Mesenteric fat pad (tissue), 1 donor: Measurements from ENCODE around the gene CTXND1. TPM values are rescaled to one million over a fixed set of nuclear protein-coding genes. Genes with fewer than 3 reads are reported as not detected.
"Not testable (repeated sequence)": the region's sequence is repeated elsewhere in the genome, so short reads cannot be mapped to it uniquely, and the experiment has no call there.

Source experiments
- DNase-seq: peaks from one replicate; pipeline ENCODE4 v3.0.0-alpha.2; 2020; ENCODE audit warnings: low spot score
- long read RNA-seq: library from polyadenylated mRNA; unstranded; transcript quantifications from one replicate; pipeline ENCODE4 v2.0.0, GENCODE V29; 2020
- total RNA-seq: library from RNA; stranded (reverse); fragmentation: NEBNext Ultra II Directional; extraction: Animal tissue kit (Norgen Biotek cat#: 25700); gene quantifications from one replicate; pipeline ENCODE4 v1.2.1, GENCODE V29; 2021
- donor health status: DM: yes; HTN: yes; CAD: no.

The CTXND1 gene
- total RNA-seq = not detected
- long read RNA-seq = 0 reads

DNA sequence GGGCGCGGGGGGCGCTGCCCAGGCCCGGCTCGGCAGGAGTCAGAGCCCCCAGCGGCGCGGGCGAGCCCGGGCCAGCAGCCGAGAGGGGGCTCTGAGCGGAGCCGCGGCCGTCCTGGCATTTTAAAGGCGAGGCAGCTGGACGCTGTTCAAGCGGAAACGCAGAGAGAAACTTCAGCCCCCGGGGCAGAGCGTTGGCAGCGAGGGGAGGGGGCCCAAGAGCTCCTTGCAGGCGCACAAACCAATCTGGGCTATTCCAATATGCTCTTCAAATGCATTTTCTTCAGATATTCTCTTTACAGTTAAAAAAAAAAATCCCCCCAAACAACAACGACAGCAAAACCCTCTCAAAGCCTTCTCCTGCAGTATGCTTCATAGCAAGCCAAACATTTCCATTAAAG is at the start of gene CTXND1:
Gene CTXND1, minus strand, starts transcription at position 93 of the 398 bp plus-strand sequence. CDS start 50,264 bp downstream, outside the sequence.
- no peak for DNase-seq

DNA sequence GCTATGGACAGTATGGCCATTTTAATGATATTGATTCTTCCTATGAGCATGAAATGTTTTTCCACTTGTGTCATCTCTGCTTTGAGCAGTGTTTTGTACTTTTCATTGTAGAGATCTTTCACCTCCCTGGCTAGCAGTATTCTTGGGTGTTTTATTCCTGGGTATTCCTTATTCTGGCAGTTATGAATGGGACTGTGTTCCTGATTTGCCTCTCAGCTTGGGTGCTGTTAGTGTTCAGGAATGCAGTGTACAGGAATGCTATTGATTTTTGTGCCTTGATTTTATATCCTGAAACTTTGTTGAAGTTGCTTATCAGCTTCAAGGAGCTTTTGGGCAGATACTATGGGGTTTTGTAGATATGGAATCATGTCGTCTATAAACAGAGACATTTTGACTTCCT is 49.5 kb upstream of the CTXND1 start:
- DNase-seq = no peak

DNA sequence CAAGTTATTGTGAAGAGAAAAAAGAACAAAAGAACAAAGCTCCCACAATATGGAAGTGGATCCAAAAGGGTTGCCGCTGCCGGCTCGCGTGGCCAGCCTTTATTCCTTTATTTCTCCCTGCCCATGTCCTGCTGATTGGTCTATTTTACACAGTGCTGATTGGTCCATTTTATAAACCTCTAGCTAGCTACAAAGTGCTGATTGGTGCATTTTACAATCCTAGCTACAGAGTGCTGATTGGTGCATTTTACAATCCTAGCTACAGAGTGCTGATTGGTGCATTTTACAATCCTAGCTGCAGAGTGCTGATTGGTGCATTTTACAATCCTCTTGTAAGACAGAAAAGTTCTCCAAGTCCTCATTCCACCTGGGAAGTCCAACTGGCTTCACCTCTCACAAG is 43.8 kb upstream of the CTXND1 start:
- not testable (repeated sequence) for DNase-seq

DNA sequence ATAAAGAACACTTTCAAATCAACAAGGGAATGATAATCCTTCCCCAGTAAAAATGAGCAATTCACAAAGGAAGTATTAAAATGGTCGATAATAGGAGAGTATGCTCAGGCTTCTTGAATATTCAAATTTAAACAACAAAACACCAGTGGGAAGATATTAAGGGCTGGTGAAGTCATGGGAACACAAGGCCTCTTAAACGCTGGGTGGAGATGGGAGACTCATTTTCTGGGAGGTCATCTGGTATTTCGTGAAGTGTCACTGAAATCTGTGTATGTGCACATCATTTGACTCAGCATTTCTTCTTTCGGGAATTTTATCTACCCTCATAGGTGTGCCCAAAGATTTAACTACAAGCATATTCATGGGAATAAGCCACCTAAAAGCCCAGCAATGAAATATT is 40.1 kb upstream of the CTXND1 start:
- DNase-seq = no peak

DNA sequence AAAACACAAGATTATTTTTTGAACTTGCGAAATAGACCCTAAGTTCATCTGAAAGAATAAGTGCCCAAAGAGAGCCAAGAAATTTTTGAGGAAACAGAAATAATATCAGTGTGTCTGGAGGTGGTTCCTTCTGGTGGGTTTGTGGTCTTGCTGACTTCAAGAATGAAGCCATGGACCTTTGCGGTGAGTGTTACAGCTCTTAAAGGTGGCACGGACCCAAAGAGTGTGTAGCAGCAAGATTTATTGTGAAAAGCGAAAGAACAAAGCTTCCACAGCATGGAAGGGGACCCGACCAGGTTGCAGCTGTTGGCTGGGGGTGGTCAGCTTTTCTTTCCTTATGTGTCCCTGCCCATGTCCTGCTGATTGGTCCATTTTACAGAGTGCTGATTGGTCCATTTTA is 38.9 kb upstream of the CTXND1 start:
- not testable (repeated sequence) for DNase-seq

DNA sequence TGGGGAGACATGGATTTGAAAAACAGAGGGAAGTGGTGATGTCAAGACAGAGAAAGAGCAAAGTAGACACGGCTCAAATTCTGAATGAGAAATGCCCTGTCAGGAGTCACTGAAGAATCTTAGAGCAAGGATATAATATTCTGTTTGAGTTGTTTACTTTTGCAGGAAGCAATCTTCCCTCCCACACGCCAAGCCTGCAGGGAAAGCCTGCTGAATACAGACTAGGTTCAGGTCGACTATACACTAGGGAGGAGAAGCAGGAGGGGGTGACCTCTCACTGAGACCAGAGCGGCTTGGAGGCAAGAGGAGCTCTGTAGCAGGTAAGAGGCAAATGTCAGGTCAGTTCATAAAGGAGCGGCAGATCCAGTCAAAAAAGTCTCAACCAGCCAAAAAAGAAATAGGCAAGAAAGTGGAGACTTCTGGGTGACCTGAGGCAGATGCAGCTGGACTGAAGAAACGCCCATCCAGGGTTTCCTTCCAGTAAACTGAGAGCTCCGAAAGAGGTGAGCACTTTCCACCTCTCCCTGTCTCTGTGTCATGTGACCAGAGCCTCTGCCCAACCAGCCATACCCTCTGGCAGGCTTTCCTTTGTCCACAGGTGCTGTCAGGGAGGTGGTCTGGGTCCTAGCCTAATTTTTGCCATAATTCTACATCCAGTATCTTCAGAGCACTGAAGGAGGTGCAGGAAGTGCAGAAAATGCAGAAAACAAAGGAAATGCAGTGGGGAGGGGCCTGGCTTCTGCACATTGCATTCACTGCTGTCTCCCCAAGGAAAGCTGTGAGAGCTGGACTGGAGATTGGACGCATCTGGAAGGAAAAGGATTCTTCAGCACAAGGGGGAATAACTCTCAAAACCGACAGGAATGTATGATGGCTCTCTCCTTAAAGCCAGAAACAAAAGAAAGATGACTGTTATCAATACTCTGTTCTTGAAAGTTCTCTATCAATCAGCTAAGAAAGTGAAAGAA is 37.8 kb upstream of the CTXND1 start:
- DNase-seq = no peak

DNA sequence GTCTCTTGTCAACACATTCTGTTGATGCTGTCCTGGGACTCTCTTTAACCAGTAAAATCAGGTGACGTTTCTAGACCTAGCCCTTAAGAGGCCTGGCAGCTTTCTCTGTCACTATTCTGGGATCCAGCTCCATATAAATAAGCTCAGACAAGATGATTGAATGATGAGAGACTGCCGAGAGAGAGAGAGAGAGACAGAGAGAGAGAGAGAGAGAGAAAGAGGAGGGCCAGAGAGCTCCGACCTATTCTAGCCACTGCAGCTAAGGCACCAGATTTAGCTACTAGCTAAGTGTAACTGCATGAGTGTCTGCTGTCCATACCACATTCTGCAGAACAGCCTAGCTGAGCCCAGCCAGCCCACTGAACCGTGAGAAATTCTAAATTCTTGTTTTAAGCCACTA is 36.1 kb upstream of the CTXND1 start:
- DNase-seq = no peak

DNA sequence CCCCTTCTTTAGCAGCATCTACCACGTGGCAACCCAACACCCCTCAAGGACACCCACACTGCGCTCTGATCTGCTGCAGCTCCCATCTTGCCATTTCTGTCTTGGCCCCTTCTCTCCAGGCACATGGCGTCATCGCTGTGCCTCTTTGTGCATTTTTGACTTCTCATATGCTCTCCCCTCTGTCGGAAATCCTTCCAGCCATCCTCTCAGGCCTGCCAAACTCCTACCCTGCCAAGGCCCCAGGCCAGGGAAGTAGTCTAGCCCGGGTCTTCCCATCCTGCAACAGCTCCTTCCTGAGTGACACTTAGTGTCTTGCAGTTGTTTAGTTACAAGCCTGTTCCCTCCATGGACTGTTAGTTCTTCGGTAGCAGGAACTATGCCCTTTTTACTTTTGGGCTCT is 34.0 kb upstream of the CTXND1 start:
- DNase-seq = no peak

DNA sequence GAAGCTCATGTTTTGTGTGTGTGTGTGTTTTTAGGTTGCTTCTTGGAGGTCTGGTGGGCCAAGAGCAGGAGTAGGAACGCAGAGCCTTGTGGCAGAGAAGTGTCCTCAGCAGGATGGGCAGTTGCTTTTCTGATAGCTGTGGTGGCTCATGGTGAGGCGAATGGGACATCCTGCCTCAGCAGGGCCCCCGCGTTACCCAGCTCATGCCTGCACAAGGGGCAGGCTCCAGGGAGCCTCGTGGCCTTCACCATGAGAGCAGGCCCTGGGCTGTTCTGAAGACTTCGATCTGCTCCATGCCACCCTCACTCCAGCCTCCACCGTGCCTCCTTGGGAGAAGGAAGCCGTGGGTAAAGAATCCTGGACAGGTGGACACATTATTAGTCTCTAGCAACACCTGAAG is 33.4 kb upstream of the CTXND1 start:
- DNase-seq = no peak

DNA sequence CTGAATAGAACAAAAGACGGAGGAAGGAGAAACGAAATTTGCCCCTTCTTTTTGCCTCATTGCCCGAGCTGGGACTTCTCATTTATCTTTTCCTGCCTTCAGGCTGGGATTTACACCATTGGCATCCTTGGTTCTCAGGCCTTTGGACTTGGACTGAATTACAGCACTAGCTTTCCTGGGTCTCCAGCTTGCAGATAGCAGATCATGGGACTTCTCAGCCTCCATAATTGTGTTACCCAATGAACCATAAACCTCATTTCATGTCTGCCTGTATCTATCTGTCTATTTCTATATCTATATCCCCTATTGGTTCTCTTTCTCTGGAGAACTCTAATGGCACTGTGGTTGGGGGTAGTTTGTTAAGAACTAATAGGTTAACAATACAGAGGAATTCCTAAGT is 31.5 kb upstream of the CTXND1 start:
- DNase-seq = no peak

DNA sequence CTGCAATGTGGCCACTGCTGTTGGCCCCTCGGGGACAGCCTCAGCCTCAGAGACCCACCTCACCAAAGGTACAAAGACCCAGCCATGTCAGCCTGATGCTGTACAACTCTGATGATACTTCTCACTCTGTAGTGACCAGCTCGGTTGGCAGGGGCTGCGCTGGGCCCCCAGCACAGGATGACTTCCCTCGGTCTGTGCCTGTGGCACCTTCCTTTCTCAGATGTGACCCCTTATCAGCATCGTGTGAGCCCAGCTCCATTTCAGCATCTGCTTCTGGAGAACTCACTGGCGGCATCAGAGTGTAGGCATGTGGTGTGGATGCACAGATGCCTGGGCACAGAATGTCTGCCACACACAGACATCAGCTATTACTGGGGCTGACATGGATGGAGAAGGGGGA is 25.1 kb upstream of the CTXND1 start:
- no peak for DNase-seq

DNA sequence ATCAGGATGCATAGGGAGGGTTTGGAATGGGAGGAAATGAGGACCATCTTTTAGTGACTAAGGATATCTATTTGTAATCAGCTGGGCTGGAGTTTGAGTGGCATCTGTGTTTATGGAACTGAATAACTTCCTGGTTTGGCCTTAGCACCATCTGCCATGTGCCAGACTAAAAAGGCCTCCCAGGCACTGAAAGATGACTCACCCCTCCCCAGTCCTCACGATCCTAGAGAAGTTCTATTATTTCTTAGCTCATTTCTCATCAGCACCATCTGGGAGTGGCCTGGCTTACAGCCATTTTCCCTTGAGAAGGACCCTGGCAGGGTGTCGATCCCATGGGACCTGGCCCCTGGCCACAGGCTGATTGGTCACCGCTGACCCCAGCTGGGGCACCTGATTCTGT is 23.9 kb upstream of the CTXND1 start:
- DNase-seq = no peak

DNA sequence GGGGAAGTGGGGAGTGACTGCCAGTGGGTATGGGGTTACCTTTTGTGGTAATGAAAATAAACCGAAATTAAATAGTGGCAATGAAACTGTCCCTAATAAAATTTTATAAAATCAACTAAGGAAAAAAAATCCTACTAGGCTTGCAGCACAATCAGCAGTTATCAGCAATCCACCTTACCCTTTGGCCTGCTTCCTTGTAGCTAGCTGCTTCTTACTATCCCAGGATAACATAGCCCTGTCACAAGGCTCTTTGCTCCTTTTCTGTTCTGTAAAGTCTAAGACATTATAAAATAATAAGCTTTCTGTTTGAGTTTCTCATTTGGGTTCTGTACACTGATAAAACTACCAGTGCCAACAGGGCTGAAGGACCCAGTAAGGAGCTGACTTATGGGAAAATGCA is 23.0 kb upstream of the CTXND1 start:
- no peak for DNase-seq

DNA sequence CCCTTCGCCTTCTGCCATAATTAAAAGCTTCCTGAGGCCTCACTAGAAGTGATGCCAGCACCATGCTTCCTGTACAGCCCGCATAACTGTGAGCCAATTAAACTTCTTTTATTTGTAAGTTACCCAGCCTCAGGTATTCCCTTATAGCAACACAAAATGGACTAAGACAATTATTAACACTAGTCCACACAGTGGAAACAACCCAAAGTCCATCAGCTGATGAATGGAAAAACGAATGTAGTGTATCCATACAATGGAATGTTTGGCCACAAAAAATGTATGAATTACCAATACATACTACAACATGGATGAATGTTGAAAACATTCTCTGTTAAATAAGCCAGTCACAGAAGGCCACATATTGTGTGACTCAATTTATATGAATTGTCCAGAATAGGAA is 22.5 kb upstream of the CTXND1 start:
- no peak for DNase-seq

DNA sequence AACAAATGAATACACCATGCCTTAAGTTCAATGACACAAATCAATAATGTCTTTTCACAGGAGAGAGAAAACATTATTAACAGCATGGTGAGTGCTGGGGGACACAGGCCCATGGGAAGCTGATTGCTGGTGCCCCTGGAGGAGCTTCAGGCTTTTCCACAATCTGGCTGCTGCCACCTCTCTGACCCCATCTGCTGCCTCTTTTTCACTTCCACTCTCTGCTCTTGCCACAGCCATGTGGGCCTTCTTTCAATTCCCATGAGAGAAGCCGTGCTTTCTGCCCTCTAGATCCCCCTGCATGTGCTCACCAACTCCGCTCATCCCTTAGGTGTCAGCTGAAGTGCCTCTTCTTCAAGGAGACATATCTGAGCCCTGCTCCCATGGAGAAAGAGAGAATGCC is 21.0 kb upstream of the CTXND1 start:
- no peak for DNase-seq

DNA sequence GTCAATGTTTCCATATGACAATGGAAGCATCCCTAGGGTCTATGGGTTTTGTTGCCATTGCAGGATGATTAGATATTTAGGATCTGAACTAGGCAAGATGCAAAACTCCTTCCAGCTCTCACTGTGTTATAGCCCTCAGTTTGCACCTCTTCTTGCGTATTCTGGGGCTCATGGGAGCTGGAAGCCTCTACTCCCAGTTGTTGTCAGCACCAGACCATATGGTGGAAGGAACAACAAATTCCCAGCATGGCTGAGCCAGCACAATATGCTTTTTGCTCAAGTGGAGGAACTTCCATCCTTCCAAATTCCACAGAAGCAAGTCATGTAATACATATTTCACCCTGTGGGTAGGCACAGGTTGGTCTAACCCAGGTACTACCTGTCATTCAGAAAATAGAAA is 18.5 kb upstream of the CTXND1 start:
- no peak for DNase-seq

DNA sequence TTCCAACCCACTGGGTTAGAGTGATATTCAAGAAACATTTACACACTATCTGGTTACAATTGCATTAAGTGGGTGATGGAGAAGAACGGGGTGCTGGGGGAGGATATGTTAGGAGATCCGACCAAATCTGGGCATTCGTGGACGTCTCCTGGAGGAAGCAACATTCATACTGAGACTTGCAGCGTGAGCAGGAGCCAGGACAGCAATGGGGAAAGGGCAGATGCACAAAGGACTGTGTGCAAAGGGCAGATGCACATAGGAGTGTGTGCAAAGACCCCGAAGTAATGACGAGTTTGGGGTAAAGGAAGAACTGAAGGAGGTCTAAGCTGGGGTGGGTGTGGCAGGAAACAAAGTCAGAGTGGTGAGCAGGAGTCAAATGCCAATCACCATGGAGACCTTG is 16.1 kb upstream of the CTXND1 start:
- no peak for DNase-seq

DNA sequence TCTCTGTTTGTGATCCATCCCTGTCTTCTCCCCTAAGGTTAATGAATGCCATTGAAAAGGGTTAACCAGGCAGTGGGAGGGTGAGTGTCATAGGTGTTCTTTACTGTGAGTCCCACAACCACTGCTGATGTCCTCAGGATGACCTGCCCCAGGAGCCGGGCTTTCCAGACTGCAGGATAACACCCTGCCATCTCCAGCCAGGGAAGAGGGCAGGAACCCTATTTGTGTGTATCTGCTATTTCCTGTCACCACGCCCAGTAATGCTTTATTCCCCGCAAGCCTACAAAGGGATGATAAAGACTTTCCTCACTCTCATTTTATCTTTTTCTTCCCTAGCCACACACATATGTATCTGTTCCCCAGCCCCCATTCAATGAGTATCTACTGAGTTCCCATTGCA is 15.6 kb upstream of the CTXND1 start:
- DNase-seq = no peak

DNA sequence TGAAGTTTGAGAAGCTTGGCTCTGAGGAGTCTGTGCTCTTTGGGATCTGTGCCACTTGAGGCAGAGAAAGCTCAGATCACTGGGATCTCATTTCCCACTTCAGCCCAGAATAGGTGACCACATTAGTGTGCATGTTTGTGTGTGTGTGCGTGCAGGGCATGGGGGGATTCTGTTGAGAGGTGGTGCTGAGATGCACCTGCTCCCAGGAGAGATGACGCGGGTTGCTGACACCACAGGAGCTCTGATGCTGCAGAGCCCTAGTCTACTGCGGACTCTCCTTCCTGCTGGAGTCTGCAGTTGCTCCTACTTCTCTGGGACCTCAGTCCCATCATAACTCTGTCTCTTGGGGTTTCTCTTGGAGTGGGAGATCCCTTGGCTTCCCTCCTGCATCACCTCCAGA is 14.7 kb upstream of the CTXND1 start:
- no peak for DNase-seq

DNA sequence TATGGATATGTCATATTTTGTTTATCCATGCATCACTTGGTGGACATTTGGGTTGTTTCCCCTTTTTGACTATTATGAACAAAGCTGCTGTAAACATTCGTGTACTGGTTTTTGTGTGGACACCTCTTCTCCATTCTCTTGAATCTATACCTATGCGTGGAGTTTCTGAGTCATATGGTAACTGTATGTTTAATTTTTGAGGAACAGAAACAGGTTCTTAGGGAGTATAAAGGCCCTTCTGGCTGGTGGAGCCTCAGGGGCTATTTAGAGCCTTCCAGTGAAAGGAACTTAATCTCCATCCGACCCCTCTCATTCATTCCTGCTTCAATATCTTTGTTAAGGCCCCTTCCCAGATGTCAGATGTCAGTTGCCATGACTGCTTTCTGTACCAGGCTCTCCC is 14.1 kb upstream of the CTXND1 start:
- no peak for DNase-seq

DNA sequence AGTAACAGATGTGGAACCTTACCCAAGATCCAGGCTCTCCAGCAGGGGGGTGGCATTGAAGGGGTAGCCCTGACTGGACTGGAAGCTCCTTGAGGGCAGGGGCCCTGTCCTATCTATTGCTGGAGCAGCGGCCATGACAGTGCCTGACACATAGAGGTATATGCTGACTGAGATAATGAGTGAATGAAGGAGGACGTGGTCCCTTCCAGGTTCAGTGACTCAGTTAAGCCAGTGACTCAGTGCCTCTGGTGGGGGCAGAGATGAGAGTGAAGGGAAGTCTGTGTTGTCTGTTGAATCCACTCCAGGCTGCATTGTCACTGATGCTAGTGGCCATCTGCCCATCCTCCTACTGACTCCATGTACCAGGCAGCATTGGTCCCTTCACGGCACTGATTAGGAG is 13.0 kb upstream of the CTXND1 start:
- DNase-seq = no peak

DNA sequence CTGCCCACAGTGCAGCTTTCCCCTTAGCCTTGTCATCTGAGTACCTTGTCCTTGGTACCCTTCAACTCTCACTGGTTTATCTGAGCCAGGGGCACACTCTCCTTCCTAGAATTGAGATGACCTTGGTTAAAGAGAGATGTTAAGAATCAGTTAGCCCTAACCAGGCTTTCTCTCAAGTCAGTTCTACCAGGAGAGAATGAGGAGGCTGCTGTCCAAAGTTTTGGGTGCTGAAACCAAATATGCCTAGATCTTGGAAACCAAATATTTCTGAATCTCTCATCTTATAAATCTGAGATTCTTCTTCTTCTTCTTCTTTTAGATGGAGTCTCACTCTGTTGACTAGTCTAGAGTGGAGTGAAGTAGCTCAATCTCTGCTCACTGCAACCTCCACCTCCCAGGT is 12.0 kb upstream of the CTXND1 start:
- no peak for DNase-seq

DNA sequence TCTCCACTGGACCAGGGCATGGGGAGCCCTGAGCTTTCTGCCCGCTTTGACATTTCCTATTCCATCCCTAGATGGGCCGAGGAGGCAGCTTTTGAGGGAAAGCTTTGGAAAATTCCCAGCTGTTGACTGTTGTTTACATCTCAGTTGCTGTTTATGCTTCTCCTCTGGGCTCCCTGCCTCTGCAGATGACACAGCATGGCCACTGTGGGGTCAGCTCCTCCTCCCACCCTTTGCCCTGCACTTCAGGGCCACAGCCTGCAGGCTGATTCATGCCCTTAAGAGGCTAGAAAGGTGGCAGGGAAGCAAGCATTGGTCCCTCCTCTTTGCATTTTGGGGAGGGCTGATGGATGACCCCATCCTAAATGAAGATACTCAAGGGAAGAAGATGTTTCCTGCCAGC is 8.5 kb upstream of the CTXND1 start:
- no peak for DNase-seq
